ENCODE data around the gene CHAC2. TPM values are rescaled to one million over a fixed set of nuclear protein-coding genes. Genes with fewer than 3 reads are reported as not detected.
A peak's percentile ranks its signal among the peaks of the same experiment; 100 is the strongest.

CHAC2 gene
- total and polyA plus RNA-seq, 9 of the 15 experiments (the other 6 are each of a cell fraction or from before 2014, with no cell fraction given) = 9.8 to 35.6 (median 18.2) TPM

- no peaks in the 10 kb centered on the region for H3K9me3 ChIP-seq (replicated peaks; ENCODE audit: control insufficient read depth, insufficient read depth, low read depth, low read length)
- H4K20me1 ChIP-seq (replicated peaks; ENCODE audit: control insufficient read depth, insufficient read depth, low read length) = no peaks in the 10 kb centered on the region; the same call in 1 of the 2 replicates
- H3K27ac ChIP-seq (ENCODE audit: extremely low read depth, low read depth, low read length) = peak overlapping the region; percentile 25; the same call in 1 of the 3 replicates
- intact Hi-C loops (cut with micrococcal nuclease) (no loop called here), in situ Hi-C loops (cut with MboI) (no loop called here)
- FAIRE-seq (no peak), DNase-seq (ENCODE audit: extremely low read depth in 1 of 4, low spot score in 3 of 4) (peak; percentile 33 to 59 (median 36)), ATAC-seq (peak; percentile 4; the same call in 1 of the 3 replicates)
- H3K4me2 ChIP-seq (ENCODE audit: insufficient read depth, low read length) = no peak overlapping the region; the same call in 1 of the 2 replicates
- H3K4me1 ChIP-seq (replicated peaks in 1 of 2; ENCODE audit: control insufficient read depth in 2 of 2, insufficient read depth in 2 of 2, low read length in 2 of 2) = peaks cover 0 to 33% of the 10 kb centered on the region in 2 experiments; a peak in 3 of 5 replicates
- POLR2A ChIA-PET = interaction anchor here (4.1 to 4.3 kb wide), 2 partner anchors 7 to 15 kb away, joined by 32 to 45 read pairs; partner anchors contain the start of genes ASB3 and ERLEC1
- H3K79me2 ChIP-seq (ENCODE audit: control insufficient read depth, insufficient read depth, low read length) = peaks cover 84% of the 10 kb centered on the region
- no peaks in the 10 kb centered on the region for H3K27me3 ChIP-seq (ENCODE audit: control insufficient read depth in 2 of 2, insufficient read depth in 2 of 2, low read length in 2 of 2)
- H2AFZ ChIP-seq (ENCODE audit: low read depth, low read length) = no peak overlapping the region
- CTCF ChIA-PET (ENCODE audit: low intra/inter-chr PET ratio) = no interaction called here
- BruUV-seq (replicated peaks) = no TSS peak
- H3K4me3 ChIP-seq = no peak overlapping the region
- no peak overlapping the region; a peak in 1 of 4 replicates for H3K9ac ChIP-seq (ENCODE audit: insufficient read depth in 1 of 2, low read depth in 2 of 2, low read length in 2 of 2)
- peaks cover 22% of the 10 kb centered on the region for H3K36me3 ChIP-seq (ENCODE audit: control insufficient read depth, insufficient read depth, low read length)
- H3K9me1 ChIP-seq (ENCODE audit: control insufficient read depth, insufficient read depth, low read length) = no peaks in the 10 kb centered on the region
- 16% methylated on average over 4 of the region's 4 CpGs for WGBS (ENCODE audit: insufficient coverage, low coverage, missing lambda C conversion rate)
- TF ChIP-seq MAFG (tag; conservative IDR thresholded peaks at IDR 0.05) (peak; percentile 70), ZNF384 (IDR thresholded peaks at IDR 0.05; ENCODE audit: low read depth, low read length) (peak; percentile 87), POLR2H (tag; IDR thresholded peaks at IDR 0.05; ENCODE audit: low read depth) (peak; percentile 16; the same call in 1 of the 2 replicates), ARID1B (IDR thresholded peaks at IDR 0.05) (peak; percentile 43), ATF2 (CRISPR knock-in tag; IDR thresholded peaks at IDR 0.05) (no peak), TAL1 (IDR thresholded peaks at IDR 0.05) (peak; percentile 38), TRIM24 (IDR thresholded peaks at IDR 0.05) (0 out of 4 replicates have a peak, but pooled peaks of 1 of the 2 experiments have one; percentile 28), SMAD4 (CRISPR knock-in tag; conservative IDR thresholded peaks at IDR 0.05) (no peak), MAFF (IDR thresholded peaks at IDR 0.05; ENCODE audit: low read length) (peak; percentile 62), CBFA2T2 (conservative IDR thresholded peaks at IDR 0.05) (0 out of 2 replicates have a peak, but pooled peaks have one; percentile 6), C11orf30 (IDR thresholded peaks at IDR 0.05; ENCODE audit: low read depth) (peak; percentile 70; the same call in 1 of the 2 replicates), PRDM10 (IDR thresholded peaks at IDR 0.05; ENCODE audit: partially characterized antibody) (peak; percentile 84), NFE2 (IDR thresholded peaks at IDR 0.05; ENCODE audit: low read depth) (peak; percentile 86), ZNF668 (CRISPR knock-in tag; IDR thresholded peaks at IDR 0.05) (no peak), MEIS2 (IDR thresholded peaks at IDR 0.05; ENCODE audit: partially characterized antibody) (peak; percentile 67), CBFA2T3 (IDR thresholded peaks at IDR 0.05) (peak; percentile 63), ZNF316 (IDR thresholded peaks at IDR 0.05) (peak; percentile 85), RCOR1 (IDR thresholded peaks at IDR 0.05; ENCODE audit: borderline replicate concordance in 1 of 2, low read depth in 2 of 2, low read length in 2 of 2) (peak in 1 of 2 experiments; percentile 14; a peak in 1 of 4 replicates), TCF3 (CRISPR knock-in tag; IDR thresholded peaks at IDR 0.05) (peak; percentile 28; the same call in 1 of the 2 replicates), ZNF140 (CRISPR knock-in tag; IDR thresholded peaks at IDR 0.05) (no peak), ZNF780A (CRISPR knock-in tag; IDR thresholded peaks at IDR 0.05) (no peak)
These were observed 2.7 kb downstream of the CHAC2 start for GRCh38 chr2:53770264-53770663.

Measured in K562 (cell line).